HG02759 (cell line): ENCODE results near the gene PEX16.

Experiments
- ATAC-seq: cut with Tn5 transposase; IDR thresholded peaks from one replicate; pipeline ENCODE4 v1.9.1; 2021; ENCODE audit warnings: mild to moderate bottlenecking, moderate library complexity; ENCODE audit not compliant: unreplicated experiment

The PEX16 gene

GRCh38 chr11:45917623-45918330, at the start of gene PEX16:
Gene PEX16 (minus strand): TSS chr11:45917877. CDS start chr11:45917811, 66 bp downstream.
- peak; percentile 93 for ATAC-seq

- ATAC-seq = peak; percentile 83
Measured at GRCh38 chr11:45964911-45965389, 47.3 kb upstream of the PEX16 start.

- no peak for ATAC-seq
Measured at GRCh38 chr11:45961751-45962240, 44.1 kb upstream of the PEX16 start.

- no peak for ATAC-seq
Measured at GRCh38 chr11:45960387-45961095, 42.9 kb upstream of the PEX16 start.

- no peak for ATAC-seq
Measured at GRCh38 chr11:45959851-45960250, 42.2 kb upstream of the PEX16 start.

- no peak for ATAC-seq
Measured at GRCh38 chr11:45949992-45950407, 32.3 kb upstream of the PEX16 start.

GRCh38 chr11:45948356-45948755, 30.7 kb upstream of the PEX16 start:
- no peak for ATAC-seq

- ATAC-seq = no peak
Measured at GRCh38 chr11:45947885-45948284, 30.2 kb upstream of the PEX16 start.

- ATAC-seq = no peak
Measured at GRCh38 chr11:45945397-45945999, 27.8 kb upstream of the PEX16 start.

- no peak for ATAC-seq
Measured at GRCh38 chr11:45942381-45942780, 24.7 kb upstream of the PEX16 start.

GRCh38 chr11:45941285-45941684, 23.6 kb upstream of the PEX16 start:
- no peak for ATAC-seq

GRCh38 chr11:45939836-45940235, 22.2 kb upstream of the PEX16 start:
- no peak for ATAC-seq

- no peak for ATAC-seq
Measured at GRCh38 chr11:45937916-45938315, 20.2 kb upstream of the PEX16 start.

- ATAC-seq = no peak
Measured at GRCh38 chr11:45936511-45937054, 18.9 kb upstream of the PEX16 start.

- ATAC-seq = no peak
Measured at GRCh38 chr11:45935349-45936064, 17.8 kb upstream of the PEX16 start.

GRCh38 chr11:45934580-45935318, 17.1 kb upstream of the PEX16 start:
- no peak for ATAC-seq

GRCh38 chr11:45933846-45934579, 16.3 kb upstream of the PEX16 start:
- no peak for ATAC-seq

GRCh38 chr11:45933131-45933831, 15.6 kb upstream of the PEX16 start:
- no peak for ATAC-seq

GRCh38 chr11:45932217-45932616, 14.5 kb upstream of the PEX16 start:
- ATAC-seq = no peak
